Fibroblast of villous mesenchyme (primary cell): Measurements from ENCODE around the gene CAND2. TPM values are rescaled to one million over a fixed set of nuclear protein-coding genes. Genes with fewer than 3 reads are reported as not detected.

Experiments used
- DNase-seq: peaks from one replicate; pipeline ENCODE4 v3.0.0-alpha.2; 2010; ENCODE audit warnings: low read depth
- H3K4me3 ChIP-seq: 2 replicates; pipeline ENCODE4 v1.5.1; 2011; ENCODE audit warnings: low read depth, mild to moderate bottlenecking, low read length
- CTCF ChIP-seq: IDR thresholded peaks from 2 replicates; pipeline ENCODE4 v1.5.1; 2012; ENCODE audit warnings: low read depth, mild to moderate bottlenecking, low read length; ENCODE audit not compliant: insufficient read depth
- total RNA-seq: library from RNA; depleted of rRNA; stranded (reverse); fragments of >200 nt; gene quantifications from 2 replicates; pipeline ENCODE4 v1.2.3, GENCODE V29; 2012

Gene CAND2
- total RNA-seq, 1 donor: 4.7 TPM

DNA sequence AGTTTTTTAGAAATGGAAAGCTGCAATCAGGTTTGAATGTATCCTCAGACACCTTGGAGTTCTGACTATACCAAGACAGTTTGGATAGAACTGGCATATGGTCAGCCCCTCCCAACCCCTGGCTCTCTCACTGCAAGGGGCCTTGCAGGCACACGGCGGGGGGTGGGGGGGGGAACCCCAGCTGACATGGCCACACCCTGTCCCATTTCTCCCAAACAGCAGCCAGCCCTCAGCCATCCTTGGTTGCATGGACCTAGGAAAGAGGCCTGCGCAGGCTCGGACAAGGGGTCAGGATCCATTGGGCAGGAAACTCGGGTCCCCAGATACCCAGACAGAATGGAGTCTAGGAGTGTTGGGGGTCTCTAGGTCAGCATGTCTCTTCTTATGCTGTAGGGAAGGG is 14.5 kb downstream of the CAND2 start:
- no peak for DNase-seq
- no peak for TF ChIP-seq CTCF
- no peak overlapping the region for H3K4me3 ChIP-seq

DNA sequence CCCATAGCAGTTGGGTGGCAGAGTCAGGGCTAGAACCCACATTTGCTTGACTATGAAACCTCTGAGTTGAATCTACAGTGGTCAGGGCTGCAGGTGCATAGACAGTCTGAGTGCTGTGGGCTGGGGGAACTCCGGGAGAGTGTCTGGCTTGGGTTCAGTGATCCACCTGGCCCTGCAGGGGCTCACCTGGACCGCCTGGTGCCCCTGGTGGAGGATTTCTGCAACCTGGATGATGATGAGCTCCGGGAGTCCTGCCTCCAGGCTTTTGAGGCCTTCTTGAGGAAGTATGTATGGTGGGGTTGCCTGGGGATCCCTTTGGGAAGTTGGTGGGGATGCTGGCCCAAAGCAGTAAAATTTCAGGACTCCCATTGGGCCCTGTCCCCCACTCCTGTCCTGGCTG is 16.3 kb downstream of the CAND2 start:
- no peak for DNase-seq
- H3K4me3 ChIP-seq: no peak overlapping the region
- TF ChIP-seq CTCF: no peak

- H3K4me3 ChIP-seq: no peak overlapping the region
- TF ChIP-seq CTCF: no peak
- DNase-seq: no peak
Observed at GRCh38 chr3:12813967-12814366, 17.5 kb downstream of the CAND2 start.

- DNase-seq: no peak
- TF ChIP-seq CTCF: no peak
- H3K4me3 ChIP-seq: no peak overlapping the region
Observed at GRCh38 chr3:12815078-12815477, 18.6 kb downstream of the CAND2 start.

- TF ChIP-seq CTCF: no peak
- no peak for DNase-seq
- H3K4me3 ChIP-seq: no peak overlapping the region
Observed at GRCh38 chr3:12815719-12816118, 19.2 kb downstream of the CAND2 start.

- TF ChIP-seq CTCF: no peak
- H3K4me3 ChIP-seq: no peak overlapping the region
- DNase-seq: no peak
Observed at GRCh38 chr3:12816521-12817342, 20.3 kb downstream of the CAND2 start.

- no peak overlapping the region for H3K4me3 ChIP-seq
- TF ChIP-seq CTCF: no peak
- DNase-seq: no peak
Observed at GRCh38 chr3:12817343-12817710, 20.8 kb downstream of the CAND2 start.
